ENCODE results near the gene RELT. TPM values are rescaled to one million over a fixed set of nuclear protein-coding genes. Genes with fewer than 3 reads are reported as not detected.

Gene RELT
- total RNA-seq, 2 experiments from 2014 or later, result 21.5 to 30.8 TPM

- H3K4me1 ChIP-seq (ENCODE audit: insufficient read depth, low read length, poor library complexity, severe bottlenecking), result no peaks in the 10 kb centered on the region
- H4K20me1 ChIP-seq (ENCODE audit: insufficient read depth, low read length), result 0 out of 2 replicates have a peak, but pooled peaks cover under 1% of the 10 kb centered on the region
- intact Hi-C loops (cut with micrococcal nuclease; ENCODE audit: unreplicated experiment), result loop anchor here (5.0 kb wide), 1 partner anchor 246 kb away; no protein-coding TSS in a partner anchor
- CTCF ChIA-PET (ENCODE audit: unreplicated experiment), result interaction anchor here (0.6 kb wide), 1 partner anchor 740 kb away, joined by 4 read pairs; no protein-coding TSS in a partner anchor
- no peaks in the 10 kb centered on the region for H3K9me3 ChIP-seq (ENCODE audit: low read length)
- BruUV-seq (replicated peaks), result no TSS peak
- H2AFZ ChIP-seq (ENCODE audit: low read length), result no peak overlapping the region
- TF ChIP-seq CTCF (conservative IDR thresholded peaks at IDR 0.05; ENCODE audit: low read length) (no peak), EZH2phosphoT487 (IDR thresholded peaks at IDR 0.05; ENCODE audit: borderline replicate concordance, low read depth, low read length) (no peak)
- no peaks in the 10 kb centered on the region for H3K9me2 ChIP-seq (ENCODE audit: insufficient read depth, low read length)
- H3K36me3 ChIP-seq (ENCODE audit: insufficient read depth, low read length), result peaks cover 5% of the 10 kb centered on the region
- H3K27ac ChIP-seq (ENCODE audit: low read depth, low read length, poor library complexity, severe bottlenecking), result no peak overlapping the region
- POLR2A ChIA-PET, result interaction anchor here (0.5 kb wide), 1 partner anchor 42 kb away, joined by 8 read pairs; no protein-coding TSS in a partner anchor
- DNase-seq (ENCODE audit: low spot score), result no peak
- H3K79me2 ChIP-seq (ENCODE audit: insufficient read depth, low read depth, low read length), result no peaks in the 10 kb centered on the region
- H3K4me3 ChIP-seq (ENCODE audit: low read depth, low read length, poor library complexity, severe bottlenecking), result no peak overlapping the region
- H3K4me2 ChIP-seq (ENCODE audit: low read length), result no peak overlapping the region
Observed at GRCh38 chr11:73415854-73416615, 39.8 kb downstream of the RELT start.

- Histone ChIP-seq H3K4me3 (ENCODE audit: low read depth, low read length, poor library complexity, severe bottlenecking) (no peak overlapping the region), H3K36me3 (ENCODE audit: insufficient read depth, low read length) (peaks cover 5% of the 10 kb centered on the region), H4K20me1 (ENCODE audit: insufficient read depth, low read length) (0 out of 2 replicates have a peak, but pooled peaks cover 3% of the 10 kb centered on the region), H3K4me1 (ENCODE audit: insufficient read depth, low read length, poor library complexity, severe bottlenecking) (no peaks in the 10 kb centered on the region), H3K9me2 (ENCODE audit: insufficient read depth, low read length) (no peaks in the 10 kb centered on the region), H3K4me2 (ENCODE audit: low read length) (no peak overlapping the region), H3K9me3 (ENCODE audit: low read length) (no peaks in the 10 kb centered on the region), H2AFZ (ENCODE audit: low read length) (no peak overlapping the region), H3K27ac (ENCODE audit: low read depth, low read length, poor library complexity, severe bottlenecking) (no peak overlapping the region), H3K79me2 (ENCODE audit: insufficient read depth, low read depth, low read length) (no peaks in the 10 kb centered on the region)
- ChIA-PET CTCF (ENCODE audit: unreplicated experiment) (interaction anchor here (0.6 kb wide), 1 partner anchor 741 kb away, joined by 4 read pairs; no protein-coding TSS in a partner anchor), POLR2A (no interaction called here)
- no peak for DNase-seq (ENCODE audit: low spot score)
- no TSS peak for BruUV-seq (replicated peaks)
- no peak for TF ChIP-seq EZH2phosphoT487 (IDR thresholded peaks at IDR 0.05; ENCODE audit: borderline replicate concordance, low read depth, low read length)
- intact Hi-C loops (cut with micrococcal nuclease; ENCODE audit: unreplicated experiment), result loop anchor here (5.0 kb wide), 1 partner anchor 246 kb away; no protein-coding TSS in a partner anchor
Observed at GRCh38 chr11:73416786-73417185, 40.6 kb downstream of the RELT start.

GRCh38 chr11:73420136-73420535 is 43.9 kb downstream of the RELT start:
- Histone ChIP-seq H3K4me3 (ENCODE audit: low read depth, low read length, poor library complexity, severe bottlenecking) (no peak overlapping the region), H3K27ac (ENCODE audit: low read depth, low read length, poor library complexity, severe bottlenecking) (no peak overlapping the region), H3K9me2 (ENCODE audit: insufficient read depth, low read length) (no peaks in the 10 kb centered on the region), H2AFZ (ENCODE audit: low read length) (no peak overlapping the region), H3K4me1 (ENCODE audit: insufficient read depth, low read length, poor library complexity, severe bottlenecking) (no peaks in the 10 kb centered on the region), H3K36me3 (ENCODE audit: insufficient read depth, low read length) (peaks cover 5% of the 10 kb centered on the region), H3K9me3 (ENCODE audit: low read length) (no peaks in the 10 kb centered on the region), H4K20me1 (ENCODE audit: insufficient read depth, low read length) (0 out of 2 replicates have a peak, but pooled peaks cover 3% of the 10 kb centered on the region), H3K4me2 (ENCODE audit: low read length) (no peak overlapping the region), H3K79me2 (ENCODE audit: insufficient read depth, low read depth, low read length) (no peaks in the 10 kb centered on the region)
- TF ChIP-seq CTCF (conservative IDR thresholded peaks at IDR 0.05; ENCODE audit: low read length) (no peak), EZH2phosphoT487 (IDR thresholded peaks at IDR 0.05; ENCODE audit: borderline replicate concordance, low read depth, low read length) (no peak)
- no peak for DNase-seq (ENCODE audit: low spot score)
- CTCF ChIA-PET (ENCODE audit: unreplicated experiment), result interaction anchor here (0.6 kb wide), 1 partner anchor 1151 kb away, joined by 3 read pairs; no protein-coding TSS in a partner anchor
- POLR2A ChIA-PET, result no interaction called here
- intact Hi-C loops (cut with micrococcal nuclease; ENCODE audit: unreplicated experiment), result no loop called here
- no TSS peak for BruUV-seq (replicated peaks)
